ENCODE data around the gene CNEP1R1. TPM values are rescaled to one million over a fixed set of nuclear protein-coding genes. Genes with fewer than 3 reads are reported as not detected.
A peak's percentile ranks its signal among the peaks of the same experiment; 100 is the strongest.

Gene CNEP1R1
- total and polyA plus RNA-seq, 2 of the 4 experiments (the other 2 are of a cell fraction), result 16.1 to 22.0 TPM

DNA sequence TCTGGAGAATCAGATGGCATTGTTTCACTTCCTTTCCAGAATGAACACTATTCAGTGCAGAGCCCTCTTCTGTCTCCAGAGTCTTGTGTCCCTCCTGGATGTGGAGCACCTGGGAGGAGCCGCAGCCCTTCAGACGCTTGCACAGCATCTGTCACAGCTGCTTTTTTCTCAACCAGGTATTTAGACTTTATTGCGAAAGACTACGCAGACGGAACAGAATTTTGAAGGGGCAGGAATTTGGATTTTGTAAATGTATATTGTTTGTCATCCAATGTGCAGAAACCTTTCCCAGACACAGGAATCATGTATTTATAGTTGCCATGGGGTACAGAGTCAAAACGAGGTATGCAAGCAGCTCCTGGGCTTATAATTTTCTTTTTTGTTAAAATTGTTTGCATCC lies 61.2 kb downstream of the CNEP1R1 start:
- dilution Hi-C loops (cut with HindIII; ENCODE audit: low sequenced_read_pairs, unreplicated experiment), result no loop called here

More for the DNA sequence above, 61.2 kb downstream of the CNEP1R1 start:
- WGBS, 2 experiments (ENCODE audit: extremely low coverage in 2 of 2, insufficient read length in 1 of 2), result 100% methylated on average over 1 of the region's 6 CpGs; no CpG with 5 or more reads in 1 of the 2 experiments
- Histone ChIP-seq H3K79me1 (ENCODE audit: low read depth in 1 of 2, low read length in 2 of 2) (peaks cover 0 to 2% of the 10 kb centered on the region in 2 experiments; a peak in 1 of 4 replicates), H2BK15ac (ENCODE audit: low read depth, low read length) (no peak overlapping the region), H2BK20ac (ENCODE audit: low read depth, low read length) (no peak overlapping the region), H3K14ac (replicated peaks; ENCODE audit: low read depth, low read length) (no peak overlapping the region), H3K4me2 (ENCODE audit: low read depth, low read length) (no peak overlapping the region), H3K56ac (ENCODE audit: extremely low read depth, insufficient read depth, low read length) (no peak overlapping the region), H3K4me1 (ENCODE audit: control insufficient read depth, insufficient read depth, low read length) (no peaks in the 10 kb centered on the region), H2AK5ac (ENCODE audit: low read depth, low read length) (no peak overlapping the region), H3K4me3 (ENCODE audit: insufficient read depth, low read depth, low read length) (no peak overlapping the region), H4K8ac (ENCODE audit: low read depth in 2 of 2, low read length in 2 of 2) (no peak overlapping the region), H4K20me1 (ENCODE audit: insufficient read depth, low read length) (no peaks in the 10 kb centered on the region; the same call in 1 of the 2 replicates), H3K4ac (ENCODE audit: low read depth, low read length) (no peak overlapping the region), H3K9me3 (ENCODE audit: control insufficient read depth, insufficient read depth, low read length) (no peaks in the 10 kb centered on the region), H2AFZ (replicated peaks; ENCODE audit: low read length, poor library complexity) (no peak overlapping the region), H4K5ac (ENCODE audit: low read depth, low read length) (no peak overlapping the region), H3K27ac (ENCODE audit: insufficient read depth, low read length) (no peak overlapping the region), H2BK5ac (ENCODE audit: low read depth, low read length, poor library complexity, severe bottlenecking) (no peak overlapping the region), H2BK120ac (ENCODE audit: low read depth, low read length) (no peak overlapping the region), H3K18ac (ENCODE audit: low read depth, low read length) (no peak overlapping the region), H4K91ac (ENCODE audit: insufficient read depth, low read depth, low read length) (no peak overlapping the region), H3K9ac (ENCODE audit: low read depth, low read length) (no peak overlapping the region), H3K9me1 (ENCODE audit: insufficient read depth, low read length) (no peaks in the 10 kb centered on the region), H2AK9ac (replicated peaks; ENCODE audit: low read depth, low read length, poor library complexity) (no peak overlapping the region), H3K23ac (ENCODE audit: low read depth, low read length) (no peak overlapping the region), H3K27me3 (ENCODE audit: control insufficient read depth, insufficient read depth, low read length) (no peaks in the 10 kb centered on the region), H3K36me3 (ENCODE audit: control insufficient read depth, insufficient read depth, low read length) (peaks cover 28% of the 10 kb centered on the region)
- no TSS peak for BruUV-seq (replicated peaks)
- TF ChIP-seq CEBPB (IDR thresholded peaks at IDR 0.05; ENCODE audit: low read depth, low read length) (peak; percentile 59; the same call in 1 of the 2 replicates), CHD1 (IDR thresholded peaks at IDR 0.05; ENCODE audit: low read depth, low read length) (no peak)
- intact Hi-C loops (cut with micrococcal nuclease) (no loop called here), in situ Hi-C loops (cut with MboI; ENCODE audit: low sequenced_read_pairs) (loop anchor here (25.0 kb wide), 1 partner anchor 276 kb away; the partner anchor contains the start of gene BRD7)
- ChIA-PET CTCF (no interaction called here), POLR2A (ENCODE audit: unreplicated experiment) (no interaction called here)
- ATAC-seq (ENCODE audit: low read depth) (no peak), DNase-seq (no peak)

Small RNA genes lying within 50 kb of the gene (microRNA-seq; reads per million reads assigned to microRNA genes)
- not detected for gene RF00017 (ENCODE audit: insufficient read depth, insufficient read length)

Small RNA genes lying within 50 kb of the gene (small RNA-seq; reads per million reads assigned to genes)
- 0 reads per million in 5 experiments for gene RF00017

Other genes starting within 250 kb of the CNEP1R1 start
- under 0.01 TPM in 2 replicates for gene ZNF423, start 169.1 kb upstream of the CNEP1R1 start, total RNA-seq (2012; rRNA removed)
- gene ZNF423, start 169.1 kb upstream of the CNEP1R1 start, polyA plus RNA-seq (2012; rRNA removed), result 0.10 and 0.17 TPM in 2 replicates
- gene HEATR3, start 40.7 kb downstream of the CNEP1R1 start, total RNA-seq (2012; rRNA removed), result 21.1 and 25.3 TPM in 2 replicates
- 7.9 and 9.4 TPM in 2 replicates for gene HEATR3, start 40.7 kb downstream of the CNEP1R1 start, polyA plus RNA-seq (2012; rRNA removed)
- gene TENT4B, start 128.1 kb downstream of the CNEP1R1 start, total RNA-seq (2012; rRNA removed), result 7.0 and 12.5 TPM in 2 replicates
- 4.1 and 5.2 TPM in 2 replicates for gene TENT4B, start 128.1 kb downstream of the CNEP1R1 start, polyA plus RNA-seq (2012; rRNA removed)
- 12.2 and 15.2 TPM in 2 replicates for gene ADCY7, start 241.3 kb downstream of the CNEP1R1 start, total RNA-seq (2012; rRNA removed)
- 16.6 and 17.1 TPM in 2 replicates for gene ADCY7, start 241.3 kb downstream of the CNEP1R1 start, polyA plus RNA-seq (2012; rRNA removed)